ENCODE data around the gene PODXL. TPM values are rescaled to one million over a fixed set of nuclear protein-coding genes. Genes with fewer than 3 reads are reported as not detected.

Gene PODXL
- total RNA-seq, 1 experiment from 2014 or later: 44.2 TPM

DNA sequence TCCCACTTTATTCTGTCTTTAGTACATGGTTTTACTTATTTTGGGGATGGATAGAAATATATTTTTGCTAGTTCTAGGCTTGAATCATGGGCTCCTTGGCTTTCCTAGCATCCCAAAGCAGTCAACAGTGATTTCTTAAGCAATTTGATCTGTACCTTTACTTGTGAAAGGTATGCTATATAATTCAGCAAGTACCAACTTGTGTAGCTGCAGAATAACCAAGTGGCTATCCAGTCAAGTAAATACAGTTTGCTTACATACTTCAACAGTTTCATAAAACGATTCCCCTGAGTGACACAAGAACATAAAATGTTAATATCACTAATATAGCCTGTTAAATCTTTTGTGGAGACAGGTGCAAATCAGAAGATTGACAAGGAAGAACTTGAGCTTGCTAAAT is 67.2 kb downstream of the PODXL start:
- DNase-seq: no peak
- H3K36me3 ChIP-seq (ENCODE audit: low read depth, low read length): no peaks in the 10 kb centered on the region
- POLR2A ChIA-PET (ENCODE audit: unreplicated experiment): no interaction called here

DNA sequence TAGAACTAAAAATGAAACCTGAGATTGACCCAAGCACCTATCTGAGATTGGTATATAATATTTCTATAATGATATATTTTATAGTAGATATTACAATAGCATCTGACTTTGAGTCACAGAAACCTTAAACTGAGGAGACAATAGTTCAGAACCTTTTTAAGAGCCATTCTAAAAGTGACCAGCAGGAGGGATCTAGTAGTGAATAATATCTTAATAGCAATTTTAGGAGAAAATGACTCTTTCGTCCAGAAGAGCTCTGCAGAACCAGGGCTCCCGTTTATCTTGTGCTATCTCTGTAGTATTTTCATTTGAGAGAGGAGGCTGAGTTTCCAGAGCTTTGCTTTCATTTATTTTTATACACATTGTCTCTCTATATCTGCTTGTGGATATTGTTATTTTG is 68.1 kb downstream of the PODXL start:
- Histone ChIP-seq H3K27ac (ENCODE audit: low read length) (no peak overlapping the region), H2AFZ (ENCODE audit: low read length) (no peak overlapping the region), H3K79me2 (ENCODE audit: low read length) (no peaks in the 10 kb centered on the region), H3K4me3 (ENCODE audit: low read length) (no peak overlapping the region), H3K36me3 (ENCODE audit: low read depth, low read length) (no peaks in the 10 kb centered on the region), H3K4me2 (ENCODE audit: low read length) (no peak overlapping the region), H3F3A (ENCODE audit: low read length, unreplicated experiment) (no peaks in the 10 kb centered on the region), H3K4me1 (ENCODE audit: insufficient read depth, low read length) (peaks cover 4% of the 10 kb centered on the region; the same call in 1 of the 2 replicates), H3K9me3 (ENCODE audit: low read length) (no peaks in the 10 kb centered on the region), H3K9me2 (replicated peaks; ENCODE audit: low read length) (no peaks in the 10 kb centered on the region), H3K9ac (ENCODE audit: low read length) (no peak overlapping the region), H4K20me1 (ENCODE audit: low read length) (no peaks in the 10 kb centered on the region), H3K27me3 (ENCODE audit: low read length) (no peaks in the 10 kb centered on the region)
- ChIA-PET POLR2A (ENCODE audit: unreplicated experiment) (interaction anchor here (0.6 kb wide), 1 partner anchor 575 kb away, joined by 6 read pairs; no protein-coding TSS in a partner anchor), CTCF (interaction anchor here (0.6 to 1.0 kb wide), 4 partner anchors 22 to 954 kb away, joined by 3 to 7 read pairs (median 4); no protein-coding TSS in a partner anchor)
- BruUV-seq (replicated peaks): no TSS peak
- ATAC-seq: peak; percentile 46; the same call in 1 of the 2 replicates
- intact Hi-C loops (cut with micrococcal nuclease): no loop called here
- no peak for TF ChIP-seq EZH2 (IDR thresholded peaks at IDR 0.05; ENCODE audit: low read length, unreplicated experiment)
- no peak for TF ChIP-seq EZH2phosphoT487 (IDR thresholded peaks at IDR 0.05; ENCODE audit: borderline replicate concordance, low read length)
- TF ChIP-seq, protein P1, sequence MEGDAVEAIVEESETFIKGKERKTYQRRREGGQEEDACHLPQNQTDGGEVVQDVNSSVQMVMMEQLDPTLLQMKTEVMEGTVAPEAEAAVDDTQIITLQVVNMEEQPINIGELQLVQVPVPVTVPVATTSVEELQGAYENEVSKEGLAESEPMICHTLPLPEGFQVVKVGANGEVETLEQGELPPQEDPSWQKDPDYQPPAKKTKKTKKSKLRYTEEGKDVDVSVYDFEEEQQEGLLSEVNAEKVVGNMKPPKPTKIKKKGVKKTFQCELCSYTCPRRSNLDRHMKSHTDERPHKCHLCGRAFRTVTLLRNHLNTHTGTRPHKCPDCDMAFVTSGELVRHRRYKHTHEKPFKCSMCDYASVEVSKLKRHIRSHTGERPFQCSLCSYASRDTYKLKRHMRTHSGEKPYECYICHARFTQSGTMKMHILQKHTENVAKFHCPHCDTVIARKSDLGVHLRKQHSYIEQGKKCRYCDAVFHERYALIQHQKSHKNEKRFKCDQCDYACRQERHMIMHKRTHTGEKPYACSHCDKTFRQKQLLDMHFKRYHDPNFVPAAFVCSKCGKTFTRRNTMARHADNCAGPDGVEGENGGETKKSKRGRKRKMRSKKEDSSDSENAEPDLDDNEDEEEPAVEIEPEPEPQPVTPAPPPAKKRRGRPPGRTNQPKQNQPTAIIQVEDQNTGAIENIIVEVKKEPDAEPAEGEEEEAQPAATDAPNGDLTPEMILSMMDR (conservative IDR thresholded peaks at IDR 0.05; ENCODE audit: low read depth, low read length): peak; percentile 43
- DNase-seq: peak; percentile 46

More for the DNA sequence above, 67.2 kb downstream of the PODXL start:
- Histone ChIP-seq H3K4me3 (ENCODE audit: low read length) (no peak overlapping the region), H3K4me2 (ENCODE audit: low read length) (no peak overlapping the region), H3F3A (ENCODE audit: low read length, unreplicated experiment) (no peaks in the 10 kb centered on the region), H4K20me1 (ENCODE audit: low read length) (no peaks in the 10 kb centered on the region), H2AFZ (ENCODE audit: low read length) (no peak overlapping the region), H3K4me1 (ENCODE audit: insufficient read depth, low read length) (peaks cover 4% of the 10 kb centered on the region; the same call in 1 of the 2 replicates), H3K9me3 (ENCODE audit: low read length) (no peaks in the 10 kb centered on the region), H3K9me2 (replicated peaks; ENCODE audit: low read length) (no peaks in the 10 kb centered on the region), H3K9ac (ENCODE audit: low read length) (no peak overlapping the region), H3K27me3 (ENCODE audit: low read length) (no peaks in the 10 kb centered on the region), H3K27ac (ENCODE audit: low read length) (no peak overlapping the region), H3K79me2 (ENCODE audit: low read length) (no peaks in the 10 kb centered on the region)
- TF ChIP-seq, protein P1 (conservative IDR thresholded peaks at IDR 0.05; ENCODE audit: low read depth, low read length): no peak
- TF ChIP-seq EZH2 (IDR thresholded peaks at IDR 0.05; ENCODE audit: low read length, unreplicated experiment): no peak
- TF ChIP-seq EZH2phosphoT487 (IDR thresholded peaks at IDR 0.05; ENCODE audit: borderline replicate concordance, low read length): no peak
- CTCF ChIA-PET: no interaction called here
- BruUV-seq (replicated peaks): no TSS peak
- no peak for ATAC-seq
- intact Hi-C loops (cut with micrococcal nuclease): no loop called here

DNA sequence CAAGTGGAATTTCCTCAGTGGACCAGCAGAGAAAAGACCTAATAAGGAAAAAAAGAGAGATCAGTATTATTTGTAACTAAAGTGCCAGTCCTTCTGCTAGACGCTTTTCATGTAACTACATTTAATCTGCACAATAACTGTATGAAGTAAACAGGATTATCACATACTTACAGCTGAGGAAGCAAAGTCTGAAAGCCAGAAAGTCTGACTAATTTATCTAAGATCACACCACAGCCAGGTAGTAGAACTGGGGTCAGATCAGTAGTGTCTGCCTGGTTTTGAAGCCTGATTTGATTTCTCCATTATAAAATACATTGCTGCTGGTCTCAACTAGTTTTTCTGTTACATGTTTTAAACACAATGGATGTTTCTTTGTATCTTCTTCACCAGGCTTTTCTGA is 69.2 kb downstream of the PODXL start:
- Histone ChIP-seq H3K27me3 (ENCODE audit: low read length) (no peaks in the 10 kb centered on the region), H3K4me1 (ENCODE audit: insufficient read depth, low read length) (peaks cover 3% of the 10 kb centered on the region; the same call in 1 of the 2 replicates), H3K9me2 (replicated peaks; ENCODE audit: low read length) (no peaks in the 10 kb centered on the region), H3K36me3 (ENCODE audit: low read depth, low read length) (no peaks in the 10 kb centered on the region), H3K9me3 (ENCODE audit: low read length) (no peaks in the 10 kb centered on the region), H4K20me1 (ENCODE audit: low read length) (no peaks in the 10 kb centered on the region), H3K79me2 (ENCODE audit: low read length) (no peaks in the 10 kb centered on the region), H3K4me2 (ENCODE audit: low read length) (no peak overlapping the region), H3K9ac (ENCODE audit: low read length) (no peak overlapping the region), H2AFZ (ENCODE audit: low read length) (no peak overlapping the region), H3F3A (ENCODE audit: low read length, unreplicated experiment) (no peaks in the 10 kb centered on the region), H3K27ac (ENCODE audit: low read length) (no peak overlapping the region), H3K4me3 (ENCODE audit: low read length) (no peak overlapping the region)
- CTCF ChIA-PET: no interaction called here
- POLR2A ChIA-PET (ENCODE audit: unreplicated experiment): no interaction called here
- no peak for ATAC-seq
- TF ChIP-seq, protein P1 (conservative IDR thresholded peaks at IDR 0.05; ENCODE audit: low read depth, low read length): no peak
- no peak for TF ChIP-seq EZH2phosphoT487 (IDR thresholded peaks at IDR 0.05; ENCODE audit: borderline replicate concordance, low read length)
- TF ChIP-seq EZH2 (IDR thresholded peaks at IDR 0.05; ENCODE audit: low read length, unreplicated experiment): no peak
- intact Hi-C loops (cut with micrococcal nuclease): no loop called here
- no TSS peak for BruUV-seq (replicated peaks)
- no peak for DNase-seq
